ENCODE measurements around the gene ZNF560.
A peak's percentile ranks its signal among the peaks of the same experiment; 100 is the strongest.

The ZNF560 gene

GRCh38 chr19:9435279-9436268 is 62.8 kb downstream of the ZNF560 start, which contains the start of gene ZNF266:
ZNF266 (minus strand) TSS chr19:9435573; CDS start chr19:9420089, 15,484 bp downstream.
- DNase-seq (ENCODE audit: low read depth): peak; percentile 90

- DNase-seq (ENCODE audit: low read depth): peak; percentile 41
Observed at GRCh38 chr19:9431475-9431874, 66.9 kb downstream of the ZNF560 start.

GRCh38 chr19:9430444-9430843 is 68.0 kb downstream of the ZNF560 start:
- DNase-seq (ENCODE audit: low read depth): no peak

GRCh38 chr19:9427941-9428340 is 70.5 kb downstream of the ZNF560 start:
- no peak for DNase-seq (ENCODE audit: low read depth)

Data from activated T-cell treated with anti-CD3 and anti-CD28 coated beads for 48 hours (primary cell).